Measurements from ENCODE around the gene HOXA13. TPM values are rescaled to one million over a fixed set of nuclear protein-coding genes. Genes with fewer than 3 reads are reported as not detected.

The HOXA13 gene
- total and polyA plus RNA-seq, 2 donors (not counting 1 experiment from before 2014, with no cell fraction given): not detected

GRCh38 chr7:27208998-27209397 lies 9.1 kb upstream of the HOXA13 start:
- Histone ChIP-seq H3K79me2 (ENCODE audit: control insufficient read depth, insufficient read depth, low read length) (no peaks in the 10 kb centered on the region), H4K20me1 (ENCODE audit: control insufficient read depth, insufficient read depth, low read length, poor library complexity, severe bottlenecking) (no peaks in the 10 kb centered on the region), H3K9me3 (ENCODE audit: control extremely low read depth in 1 of 3, control insufficient read depth in 2 of 3, insufficient read depth in 1 of 3, low read length in 2 of 3) (peaks cover 1 to 35% (median 6%) of the 10 kb centered on the region in 3 donors), H3K9ac (ENCODE audit: low read length) (no peak overlapping the region), H2AFZ (ENCODE audit: insufficient read depth, low read depth, low read length, poor library complexity, severe bottlenecking) (no peak overlapping the region), H3K4me3 (ENCODE audit: control extremely low read depth in 1 of 5, extremely low read depth in 1 of 5, insufficient read depth in 1 of 5, low read depth in 2 of 5, low read length in 4 of 5) (no peak overlapping the region), H3K27ac (ENCODE audit: low read length in 2 of 2) (no peak overlapping the region), H3K36me3 (replicated peaks in 1 of 2; ENCODE audit: control extremely low read depth in 1 of 2, control insufficient read depth in 1 of 2, extremely low read depth in 1 of 2, insufficient read depth in 2 of 2, low read length in 1 of 2) (no peaks in the 10 kb centered on the region), H3K4me1 (ENCODE audit: control insufficient read depth in 2 of 2, insufficient read depth in 2 of 2, low read length in 2 of 2) (peaks cover 29 to 41% of the 10 kb centered on the region in 2 donors), H3K4me2 (replicated peaks; ENCODE audit: low read depth, low read length, poor library complexity, severe bottlenecking) (no peak overlapping the region), H3K27me3 (replicated peaks in 1 of 4; ENCODE audit: control extremely low read depth in 1 of 4, control insufficient read depth in 3 of 4, insufficient read depth in 4 of 4, low read length in 3 of 4) (peaks cover 0 to 96% (median 91%) of the 10 kb centered on the region in 4 experiments)
- H3K9me3 Mint-ChIP-seq (ENCODE audit: insufficient read depth): no peaks in the 10 kb centered on the region
- CTCF ChIA-PET: interaction anchor here (0.7 to 3.8 kb wide), 10 partner anchors 10 to 811 kb away, joined by 3 to 35 read pairs (median 7); no protein-coding TSS in a partner anchor
- no peak for DNase-seq
- TF ChIP-seq EZH2 (IDR thresholded peaks at IDR 0.05; ENCODE audit: borderline replicate concordance, insufficient read depth, low read depth, low read length, poor library complexity, severe bottlenecking): no peak
- no peak for TF ChIP-seq CTCF (IDR thresholded peaks at IDR 0.05)
- H3K27ac Mint-ChIP-seq: no peak overlapping the region
- peaks cover 24% of the 10 kb centered on the region for H3K4me1 Mint-ChIP-seq
- peaks cover 85% of the 10 kb centered on the region for H3K27me3 Mint-ChIP-seq
- ATAC-seq (ENCODE audit: low read depth): no peak
- 85% methylated on average over 4 of the region's 4 CpGs for WGBS (ENCODE audit: insufficient coverage)
- intact Hi-C loops (cut with micrococcal nuclease): no loop called here
- no peak overlapping the region for H3K4me3 Mint-ChIP-seq
- POLR2A ChIA-PET: interaction anchor here (0.7 kb wide), 1 partner anchor 590 kb away, joined by 3 read pairs; no protein-coding TSS in a partner anchor

- Mint-ChIP-seq H3K4me1 (peaks cover 20% of the 10 kb centered on the region), H3K27me3 (peaks cover 89% of the 10 kb centered on the region), H3K4me3 (no peak overlapping the region), H3K9me3 (ENCODE audit: insufficient read depth) (no peaks in the 10 kb centered on the region), H3K27ac (no peak overlapping the region)
- Histone ChIP-seq H3K9me3 (ENCODE audit: control extremely low read depth in 1 of 3, control insufficient read depth in 2 of 3, insufficient read depth in 1 of 3, low read length in 2 of 3) (peaks cover 1 to 31% (median 6%) of the 10 kb centered on the region in 3 donors), H3K79me2 (ENCODE audit: control insufficient read depth, insufficient read depth, low read length) (no peaks in the 10 kb centered on the region), H3K36me3 (replicated peaks in 1 of 2; ENCODE audit: control extremely low read depth in 1 of 2, control insufficient read depth in 1 of 2, extremely low read depth in 1 of 2, insufficient read depth in 2 of 2, low read length in 1 of 2) (no peaks in the 10 kb centered on the region), H3K9ac (ENCODE audit: low read length) (no peak overlapping the region), H4K20me1 (ENCODE audit: control insufficient read depth, insufficient read depth, low read length, poor library complexity, severe bottlenecking) (no peaks in the 10 kb centered on the region), H3K27ac (ENCODE audit: low read length in 2 of 2) (no peak overlapping the region), H3K4me2 (replicated peaks; ENCODE audit: low read depth, low read length, poor library complexity, severe bottlenecking) (no peak overlapping the region), H3K4me1 (ENCODE audit: control insufficient read depth in 2 of 2, insufficient read depth in 2 of 2, low read length in 2 of 2) (peaks cover 19 to 42% of the 10 kb centered on the region in 2 donors), H2AFZ (ENCODE audit: insufficient read depth, low read depth, low read length, poor library complexity, severe bottlenecking) (no peak overlapping the region), H3K27me3 (replicated peaks in 1 of 4; ENCODE audit: control extremely low read depth in 1 of 4, control insufficient read depth in 3 of 4, insufficient read depth in 4 of 4, low read length in 3 of 4) (peaks cover 1 to 97% (median 91%) of the 10 kb centered on the region in 4 experiments), H3K4me3 (ENCODE audit: control extremely low read depth in 1 of 5, extremely low read depth in 1 of 5, insufficient read depth in 1 of 5, low read depth in 2 of 5, low read length in 4 of 5) (no peak overlapping the region)
- CTCF ChIA-PET: interaction anchor here (1.0 to 2.4 kb wide), 3 partner anchors 11 to 49 kb away, joined by 3 to 7 read pairs (median 3); no protein-coding TSS in a partner anchor
- 33% methylated on average over 3 of the region's 7 CpGs for WGBS (ENCODE audit: insufficient coverage)
- ATAC-seq (ENCODE audit: low read depth) (no peak), DNase-seq (no peak)
- no peak for TF ChIP-seq EZH2 (IDR thresholded peaks at IDR 0.05; ENCODE audit: borderline replicate concordance, insufficient read depth, low read depth, low read length, poor library complexity, severe bottlenecking)
- POLR2A ChIA-PET: no interaction called here
- intact Hi-C loops (cut with micrococcal nuclease): no loop called here
Observed at GRCh38 chr7:27207348-27207985, 7.6 kb upstream of the HOXA13 start.
